T-cell (primary cell): Measurements from ENCODE around the gene CIDEB. TPM values are rescaled to one million over a fixed set of nuclear protein-coding genes. Genes with fewer than 3 reads are reported as not detected.

Experiments used
- ATAC-seq, 4 experiments: fragments of 200-7000 bp in 3 of 4; fragments of 150-1000 bp in 1 of 4; cut with Tn5 transposase; replicated peaks in 1 of 4; 1 replicate in 3 of 4; 2 replicates in 1 of 4; pipeline ENCODE4 v1.10.0; 2021; ENCODE audit warnings: moderate library complexity in 3 of 4, mild to moderate bottlenecking in 2 of 4, moderate number of reproducible peaks in 1 of 4
- CTCF ChIA-PET, 2 donors: fragments of 300-600 bp; sonication (Branson Sonifier 250); formaldehyde crosslinking; loops; one replicate each; lab custom pipeline; 2022; ENCODE audit warnings: antibody characterized with exemption in 2 of 2; lab: Charles Lee
- POLR2A ChIA-PET, 2 donors: fragments of 300-600 bp; sonication (Branson Sonifier 250); formaldehyde crosslinking; loops; one replicate each; lab custom pipeline; 2022; ENCODE audit warnings: antibody characterized with exemption in 2 of 2; lab: Charles Lee
- DNase-seq, 35 experiments: peaks; one replicate each; pipeline versions ENCODE4 v3.0.0 to v3.0.0-alpha.2; 2013 to 2023
- H3K27ac ChIP-seq: one replicate; pipeline ENCODE4 v1.5.1; 2013; ENCODE audit warnings: low read length
- H3K27me3 ChIP-seq, 2 experiments: replicated peaks in 1 of 2; 1 replicate in 1 of 2; 2 replicates in 1 of 2; pipeline versions ENCODE4 v1.6.1 to v1.7.0; 2013; ENCODE audit warnings: low read length in 1 of 2, mixed read lengths in 1 of 2; ENCODE audit not compliant: control insufficient read depth in 2 of 2, insufficient read depth in 2 of 2; ENCODE audit errors: extremely low read depth in 1 of 2
- H3K36me3 ChIP-seq, 2 donors: 1 replicate in 1 of 2; 2 replicates in 1 of 2; pipeline versions ENCODE4 v1.6.1 to v1.7.0; 2013; ENCODE audit warnings: low read length in 1 of 2; ENCODE audit not compliant: control insufficient read depth in 2 of 2, insufficient read depth in 1 of 2; ENCODE audit errors: extremely low read depth in 1 of 2
- H3K4me1 ChIP-seq, 2 experiments: 1 replicate in 1 of 2; 2 replicates in 1 of 2; pipeline versions ENCODE4 v1.6.1 to v1.7.0; 2013; ENCODE audit warnings: low read length in 2 of 2, mixed read lengths in 1 of 2; ENCODE audit not compliant: insufficient read depth in 2 of 2, control insufficient read depth in 1 of 2; ENCODE audit errors: extremely low read depth in 1 of 2
- H3K4me3 ChIP-seq, 2 donors: 1 replicate in 1 of 2; 2 replicates in 1 of 2; pipeline versions ENCODE4 v1.5.1 to v1.7.0; 2013; ENCODE audit warnings: mild to moderate bottlenecking in 2 of 2, low read length in 1 of 2, moderate library complexity in 1 of 2; ENCODE audit not compliant: control insufficient read depth in 1 of 2; ENCODE audit errors: extremely low read depth in 1 of 2
- H3K9me3 ChIP-seq: 2 replicates; pipeline ENCODE4 v1.7.0; 2013
- H3K27ac Mint-ChIP-seq, 2 donors: one replicate each; pipeline ENCODE4 v1.8.0; 2020 to 2021; ENCODE audit warnings: mild to moderate bottlenecking in 2 of 2, mixed read lengths in 2 of 2
- H3K27me3 Mint-ChIP-seq, 2 donors: one replicate each; pipeline ENCODE4 v1.8.0; 2021 to 2022; ENCODE audit warnings: mixed read lengths in 2 of 2
- H3K36me3 Mint-ChIP-seq: one replicate; pipeline ENCODE4 v1.8.0; 2021; ENCODE audit warnings: mixed read lengths
- H3K4me1 Mint-ChIP-seq, 3 donors: one replicate each; pipeline ENCODE4 v1.8.0; 2020 to 2022; ENCODE audit warnings: mixed read lengths in 3 of 3, mild to moderate bottlenecking in 1 of 3
- H3K4me3 Mint-ChIP-seq, 3 donors: one replicate each; pipeline ENCODE4 v1.8.0; 2020 to 2022; ENCODE audit warnings: mild to moderate bottlenecking in 3 of 3, mixed read lengths in 3 of 3, moderate library complexity in 3 of 3
- H3K9me3 Mint-ChIP-seq, 3 donors: one replicate each; pipeline ENCODE4 v1.8.0; 2020 to 2022; ENCODE audit warnings: mixed read lengths in 3 of 3
- WGBS: methylation state at CpG from one replicate; pipeline ENCODE4 v1.1.5; 2013; ENCODE audit warnings: missing lambda C conversion rate; ENCODE audit not compliant: insufficient coverage; 5-methylcytosine and 5-hydroxymethylcytosine counted together
- total RNA-seq, 35 experiments: library from RNA in 6 of 35; stranded (reverse) in 6 of 35; fragments of 120-200 nt in 1 of 35; gene quantifications; one replicate each; pipeline versions ENCODE4 v1.2.1 to v1.2.4 and lab custom pipeline; 2013 to 2026

Gene CIDEB
- total RNA-seq, 5 donors from 2014 or later (not counting 1 experiment from before 2014, with no cell fraction given): 13.0 to 22.8 (median 20.8) TPM

DNA sequence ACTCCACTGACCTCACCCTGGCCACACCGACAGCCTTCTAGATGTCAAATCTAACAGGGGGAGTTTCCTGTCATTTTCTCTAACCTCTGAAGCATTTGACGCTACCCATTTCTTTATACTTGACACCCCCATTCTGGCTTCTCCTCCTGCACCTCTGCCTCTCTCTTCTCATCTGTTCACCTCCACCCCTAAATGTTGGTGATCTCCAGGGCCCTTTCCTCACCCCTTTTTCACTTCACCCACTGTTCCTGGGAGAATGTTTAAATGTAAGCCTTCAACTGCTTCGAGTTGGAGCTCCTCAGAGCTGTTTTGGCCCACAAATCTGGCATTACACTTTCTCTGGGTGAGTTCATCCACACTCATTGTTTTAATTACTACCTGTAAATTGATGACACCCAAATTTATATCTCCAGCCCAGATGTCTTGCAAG lies 35.9 kb downstream of the CIDEB start:
- Histone ChIP-seq H3K27me3 (no peaks in the 10 kb centered on the region), H3K9me3 (no peaks in the 10 kb centered on the region), H3K27ac (peak overlapping the region; percentile 94), H3K36me3 (peaks cover 14 to 23% of the 10 kb centered on the region in 2 donors), H3K4me1 (peaks cover 15 to 29% of the 10 kb centered on the region in 2 experiments), H3K4me3 (peak overlapping the region; percentile 27 to 94)
- H3K36me3 Mint-ChIP-seq: peaks cover 17% of the 10 kb centered on the region
- ChIA-PET POLR2A (interaction anchor here (0.5 to 2.3 kb wide), 3 partner anchors 29 to 158 kb away, joined by 3 to 19 read pairs (median 5); partner anchors contain the start of genes CBLN3 (in 1 of the 2), KHNYN (in 1 of the 2) and TINF2 (in 1 of the 2)), CTCF (interaction anchor here in 1 of 2 donors (0.7 to 2.3 kb wide), 6 partner anchors 28 to 160 kb away, joined by 3 to 30 read pairs (median 4); partner anchors contain the start of genes CIDEB and TINF2)
- H3K4me1 Mint-ChIP-seq: peaks cover 34 to 54% (median 40%) of the 10 kb centered on the region in 3 donors
- no peaks in the 10 kb centered on the region for H3K9me3 Mint-ChIP-seq
- ATAC-seq: no peak
- no peak for DNase-seq
- no peaks in the 10 kb centered on the region for H3K27me3 Mint-ChIP-seq
- WGBS: 11% methylated on average over 3 of the region's 3 CpGs
- H3K4me3 Mint-ChIP-seq: peak overlapping the region; percentile 84 to 90 (median 90)
- H3K27ac Mint-ChIP-seq: peak overlapping the region; percentile 94 to 97

DNA sequence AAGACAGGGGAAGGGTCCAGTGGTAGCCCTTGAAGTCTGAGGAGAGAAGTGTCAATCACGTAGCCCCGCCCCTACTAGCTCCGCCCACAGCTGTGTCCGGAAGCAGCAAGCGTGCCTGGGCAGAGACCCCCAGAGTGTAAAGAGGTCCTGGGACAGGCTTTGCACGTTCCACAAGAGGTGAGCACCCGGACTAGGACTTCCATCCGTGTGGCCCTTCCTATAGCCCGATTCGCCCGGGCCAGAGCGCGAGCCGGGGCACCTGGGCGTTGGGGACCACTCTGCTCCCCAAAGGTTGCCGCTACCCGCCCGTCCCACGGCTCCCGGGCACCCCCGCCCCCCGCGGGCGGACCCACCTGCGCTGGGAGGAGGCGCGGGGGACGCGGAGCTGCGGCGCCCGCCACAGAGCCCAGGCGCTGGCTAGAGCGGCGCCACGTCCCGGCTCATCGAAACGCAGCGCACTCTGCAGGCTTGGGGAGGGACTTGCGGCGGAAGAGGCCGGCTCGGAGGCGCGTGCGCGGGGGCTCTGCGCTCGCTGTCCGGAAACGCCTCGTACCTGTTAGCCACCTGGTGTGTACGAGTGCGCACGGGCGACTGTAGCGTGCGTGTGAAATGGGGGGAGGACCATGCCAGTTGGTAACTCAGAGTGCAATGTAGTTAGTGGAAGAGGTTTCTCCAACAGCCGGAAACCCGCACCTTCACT lies 36.5 kb downstream of the CIDEB start, which contains the start of gene RABGGTA:
Gene RABGGTA, minus strand, starts transcription at position 464 of the 700 bp plus-strand sequence. CDS start 482 bp downstream, outside the sequence.
- CTCF ChIA-PET: interaction anchor here (1.0 to 2.6 kb wide), 9 partner anchors 8 to 160 kb away, joined by 3 to 30 read pairs (median 5); partner anchors contain the start of genes TINF2 (in 2 of the 2) and CIDEB (in 1 of the 2)
- H3K27me3 Mint-ChIP-seq: no peaks in the 10 kb centered on the region
- peaks cover 23% of the 10 kb centered on the region for H3K36me3 Mint-ChIP-seq
- peak within 1 kb of the TSS; percentile 84 to 90 (median 90) for H3K4me3 Mint-ChIP-seq
- H3K4me3 ChIP-seq: peak within 1 kb of the TSS; percentile 82 to 94
- peaks cover 15 to 29% of the 10 kb centered on the region in 2 experiments for H3K4me1 ChIP-seq
- ATAC-seq: peak; percentile 87 to 97 (median 95)
- peaks cover 14 to 27% of the 10 kb centered on the region in 2 donors for H3K36me3 ChIP-seq
- no peaks in the 10 kb centered on the region for H3K9me3 ChIP-seq
- H3K9me3 Mint-ChIP-seq: no peaks in the 10 kb centered on the region
- under 1% methylated on average over 53 of the region's 61 CpGs for WGBS
- H3K27me3 ChIP-seq: no peaks in the 10 kb centered on the region
- H3K27ac Mint-ChIP-seq: peak within 1 kb of the TSS; percentile 95 to 97
- peak; percentile 85 to 98 (median 96) for DNase-seq
- peaks cover 34 to 51% (median 37%) of the 10 kb centered on the region in 3 donors for H3K4me1 Mint-ChIP-seq
- H3K27ac ChIP-seq: peak within 1 kb of the TSS; percentile 96
- POLR2A ChIA-PET: interaction anchor here (0.5 to 2.3 kb wide), 6 partner anchors 26 to 158 kb away, joined by 3 to 19 read pairs (median 4); partner anchors contain the start of genes CBLN3 (in 1 of the 2), KHNYN (in 1 of the 2) and TINF2 (in 1 of the 2)

DNA sequence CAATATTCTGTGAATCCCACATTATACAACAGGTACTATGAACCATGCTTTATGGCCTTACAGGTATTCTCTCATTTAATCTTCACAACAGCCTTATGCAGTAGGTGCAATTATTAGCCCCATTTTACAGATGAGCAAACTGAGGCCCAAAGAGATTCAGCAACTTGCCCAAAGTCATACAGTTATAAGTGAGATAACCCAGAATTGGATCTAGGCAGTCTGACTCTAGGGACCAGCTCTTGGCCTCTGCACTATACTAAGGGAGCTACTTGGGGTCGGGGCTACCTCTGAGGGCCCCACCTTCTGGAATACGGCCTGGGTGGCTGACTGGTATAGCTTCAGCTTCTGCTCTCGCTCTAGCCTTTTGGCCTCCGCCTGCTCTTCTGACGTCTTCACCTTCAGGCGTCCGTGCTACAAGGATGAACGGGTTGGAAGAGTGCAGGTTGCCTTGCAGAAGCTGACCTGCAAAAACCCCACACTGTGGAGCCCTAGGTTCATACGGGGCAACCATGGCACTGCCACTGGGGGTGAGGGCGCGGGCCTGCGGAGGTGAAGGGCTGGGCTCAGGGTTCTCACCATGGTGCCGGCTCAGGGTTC lies 37.1 kb downstream of the CIDEB start:
- Mint-ChIP-seq H3K9me3 (no peaks in the 10 kb centered on the region), H3K27ac (peak overlapping the region; percentile 93 to 95), H3K4me3 (peak overlapping the region; percentile 84 to 90 (median 90)), H3K4me1 (peaks cover 34 to 50% (median 37%) of the 10 kb centered on the region in 3 donors), H3K27me3 (no peaks in the 10 kb centered on the region), H3K36me3 (peaks cover 28% of the 10 kb centered on the region)
- Histone ChIP-seq H3K27me3 (no peaks in the 10 kb centered on the region), H3K27ac (peak overlapping the region; percentile 96), H3K9me3 (no peaks in the 10 kb centered on the region), H3K4me3 (peak overlapping the region; percentile 82 to 94), H3K36me3 (peaks cover 14 to 33% of the 10 kb centered on the region in 2 donors), H3K4me1 (peaks cover 15 to 29% of the 10 kb centered on the region in 2 experiments)
- ATAC-seq (peak in 2 of 4 experiments; percentile 4), DNase-seq (no peak)
- ChIA-PET POLR2A (interaction anchor here (0.6 to 2.3 kb wide), 5 partner anchors 27 to 159 kb away, joined by 3 to 19 read pairs (median 5); partner anchors contain the start of genes CBLN3 (in 1 of the 2), KHNYN (in 1 of the 2) and TINF2 (in 1 of the 2)), CTCF (interaction anchor here (0.6 to 2.6 kb wide), 7 partner anchors 9 to 161 kb away, joined by 3 to 30 read pairs (median 6); partner anchors contain the start of genes TINF2 (in 2 of the 2) and CIDEB (in 1 of the 2))
- WGBS: 21% methylated on average over 13 of the region's 13 CpGs

DNA sequence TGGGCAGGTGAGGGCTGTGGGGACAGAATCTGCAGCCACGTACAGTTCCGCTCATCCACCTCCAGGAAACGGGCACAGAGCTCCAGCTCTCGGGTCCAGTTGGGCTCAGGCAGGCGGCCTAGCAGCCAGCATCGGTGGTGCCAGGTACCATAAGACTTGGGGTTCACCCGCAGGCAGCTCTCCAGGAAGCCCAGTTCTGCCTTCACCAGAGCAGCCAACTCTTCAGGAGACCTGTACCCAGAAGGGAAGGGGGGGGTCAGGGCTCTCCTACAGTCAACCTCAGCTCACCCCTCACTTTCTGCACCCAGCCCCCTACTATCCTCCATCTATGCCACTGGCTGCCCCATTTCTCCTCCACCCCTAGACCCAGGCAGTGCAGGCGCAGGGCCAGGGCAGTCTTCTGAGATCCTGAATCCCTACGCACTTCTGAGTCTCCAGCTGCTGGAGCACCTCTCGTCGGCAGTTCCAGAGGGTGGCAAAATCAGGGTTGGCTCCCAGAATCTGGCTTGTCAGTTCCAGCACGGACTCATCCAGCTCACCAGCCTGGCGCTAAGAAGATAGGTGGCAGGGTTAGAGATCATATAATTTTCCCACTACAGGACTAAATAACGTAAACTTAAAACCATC lies 37.8 kb downstream of the CIDEB start:
- peaks cover 34 to 43% (median 37%) of the 10 kb centered on the region in 3 donors for H3K4me1 Mint-ChIP-seq
- H3K27me3 Mint-ChIP-seq: no peaks in the 10 kb centered on the region
- peaks cover 29% of the 10 kb centered on the region for H3K36me3 Mint-ChIP-seq
- peak overlapping the region; percentile 84 to 90 (median 90) for H3K4me3 Mint-ChIP-seq
- peak overlapping the region in 1 of 2 donors; percentile 95 for H3K27ac Mint-ChIP-seq
- ChIA-PET POLR2A (interaction anchor here (0.8 to 2.3 kb wide), 3 partner anchors 27 to 61 kb away, joined by 3 to 19 read pairs (median 3); partner anchors contain the start of gene TINF2 (in 1 of the 2)), CTCF (interaction anchor here (0.6 to 2.6 kb wide), 6 partner anchors 9 to 161 kb away, joined by 3 to 30 read pairs (median 3); partner anchors contain the start of gene TINF2 (in 1 of the 2))
- no peak overlapping the region for H3K4me3 ChIP-seq
- ATAC-seq (no peak), DNase-seq (no peak)
- 94% methylated on average over 10 of the region's 14 CpGs for WGBS
- no peak overlapping the region for H3K27ac ChIP-seq
- peaks cover 14 to 39% of the 10 kb centered on the region in 2 donors for H3K36me3 ChIP-seq
- no peaks in the 10 kb centered on the region for H3K9me3 ChIP-seq
- H3K9me3 Mint-ChIP-seq: no peaks in the 10 kb centered on the region
- peaks cover 15 to 29% of the 10 kb centered on the region in 2 experiments for H3K4me1 ChIP-seq
- no peaks in the 10 kb centered on the region for H3K27me3 ChIP-seq

DNA sequence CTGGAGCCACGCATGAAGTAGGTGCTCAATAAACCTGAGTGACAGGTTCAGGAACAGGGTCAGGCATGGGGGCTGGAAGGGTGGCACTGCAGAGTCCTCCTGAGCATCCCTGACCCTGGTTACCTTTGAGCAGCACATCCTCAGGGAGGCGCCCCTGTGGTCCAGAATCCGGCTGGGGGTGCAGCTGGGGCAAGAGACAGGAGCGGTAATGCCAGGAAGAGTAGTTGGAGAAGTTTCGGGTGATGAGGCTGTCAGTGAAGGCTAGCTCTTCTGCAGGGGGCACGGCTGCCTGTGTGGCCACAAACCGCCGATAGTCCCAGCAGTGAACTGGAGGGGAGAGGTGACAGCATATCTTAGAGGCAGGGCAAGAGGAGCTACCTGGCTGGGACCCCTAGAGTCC lies 38.4 kb downstream of the CIDEB start:
- H3K27ac Mint-ChIP-seq: peak overlapping the region in 1 of 2 donors; percentile 19
- WGBS: 94% methylated on average over 6 of the region's 8 CpGs
- no peak overlapping the region for H3K4me3 ChIP-seq
- ATAC-seq: no peak
- peaks cover 14 to 40% of the 10 kb centered on the region in 2 donors for H3K36me3 ChIP-seq
- H3K36me3 Mint-ChIP-seq: peaks cover 34% of the 10 kb centered on the region
- H3K9me3 Mint-ChIP-seq: no peaks in the 10 kb centered on the region
- peaks cover 34 to 41% (median 35%) of the 10 kb centered on the region in 3 donors for H3K4me1 Mint-ChIP-seq
- H3K4me1 ChIP-seq: peaks cover 15 to 27% of the 10 kb centered on the region in 2 experiments
- peak overlapping the region in 2 of 3 donors; percentile 6 to 9 for H3K4me3 Mint-ChIP-seq
- H3K27me3 Mint-ChIP-seq: no peaks in the 10 kb centered on the region
- POLR2A ChIA-PET: interaction anchor here in 1 of 2 donors (0.8 kb wide), 1 partner anchor 61 kb away, joined by 3 read pairs; no protein-coding TSS in a partner anchor
- H3K9me3 ChIP-seq: no peaks in the 10 kb centered on the region
- CTCF ChIA-PET: interaction anchor here (0.7 to 2.6 kb wide), 5 partner anchors 21 to 27 kb away, joined by 3 to 30 read pairs (median 3); partner anchors contain the start of gene TINF2 (in 1 of the 2)
- no peak overlapping the region for H3K27ac ChIP-seq
- no peak for DNase-seq
- H3K27me3 ChIP-seq: no peaks in the 10 kb centered on the region
